Hematopoietic multipotent progenitor cell (in vitro differentiated cells): Measurements from ENCODE around the gene ASRGL1. TPM values are rescaled to one million over a fixed set of nuclear protein-coding genes. Genes with fewer than 3 reads are reported as not detected.
A peak's percentile ranks its signal among the peaks of the same experiment; 100 is the strongest.

ENCODE experiments used
- DNase-seq, 3 donors: peaks; one replicate each; pipeline ENCODE4 v3.0.0-alpha.2; 2011 to 2015; ENCODE audit warnings: low read depth in 2 of 3, low spot score in 2 of 3
- total RNA-seq: library from RNA; depleted of rRNA; stranded (reverse); fragments of >200 nt; gene quantifications from one replicate; pipeline ENCODE4 v1.2.3, GENCODE V29; 2012

Gene ASRGL1
- total RNA-seq, 1 donor: 16.4 TPM

DNA sequence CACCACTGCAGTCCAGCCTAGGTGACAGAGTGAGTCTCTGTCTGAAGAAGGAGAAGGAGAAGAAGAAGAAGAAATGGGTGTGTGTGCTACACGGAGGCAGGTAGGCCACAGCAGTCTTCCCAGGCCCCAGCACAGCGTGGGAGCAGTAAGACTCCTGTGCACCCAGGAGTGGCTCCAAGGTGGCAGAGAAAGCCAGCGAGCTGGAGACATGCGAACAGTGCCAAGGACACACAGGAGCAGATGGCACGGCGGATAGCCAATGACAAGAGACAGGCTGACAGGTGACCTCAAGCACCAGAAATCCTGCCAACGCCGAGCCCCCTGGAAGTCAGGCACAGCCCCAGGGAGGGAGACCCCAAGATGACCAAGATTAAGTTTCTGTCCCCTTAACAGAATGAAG lies 72.6 kb downstream of the ASRGL1 start:
- no peak for DNase-seq

GRCh38 chr11:62410972-62411371 lies 73.7 kb downstream of the ASRGL1 start:
- no peak for DNase-seq

- no peak for DNase-seq
Measured at GRCh38 chr11:62411524-62411923, 74.3 kb downstream of the ASRGL1 start.

- no peak for DNase-seq
Measured at GRCh38 chr11:62413060-62413696, 75.9 kb downstream of the ASRGL1 start.

GRCh38 chr11:62416596-62416995 lies 79.3 kb downstream of the ASRGL1 start:
- DNase-seq: no peak

- no peak for DNase-seq
Measured at GRCh38 chr11:62418136-62418535, 80.9 kb downstream of the ASRGL1 start.

GRCh38 chr11:62418733-62419132 lies 81.5 kb downstream of the ASRGL1 start, which contains the start of gene SCGB1A1:
Gene SCGB1A1 (plus strand): TSS chr11:62419033. CDS start chr11:62419096, 63 bp downstream.
- no peak for DNase-seq

- DNase-seq: no peak
Measured at GRCh38 chr11:62419314-62419929, 82.2 kb downstream of the ASRGL1 start.

DNA sequence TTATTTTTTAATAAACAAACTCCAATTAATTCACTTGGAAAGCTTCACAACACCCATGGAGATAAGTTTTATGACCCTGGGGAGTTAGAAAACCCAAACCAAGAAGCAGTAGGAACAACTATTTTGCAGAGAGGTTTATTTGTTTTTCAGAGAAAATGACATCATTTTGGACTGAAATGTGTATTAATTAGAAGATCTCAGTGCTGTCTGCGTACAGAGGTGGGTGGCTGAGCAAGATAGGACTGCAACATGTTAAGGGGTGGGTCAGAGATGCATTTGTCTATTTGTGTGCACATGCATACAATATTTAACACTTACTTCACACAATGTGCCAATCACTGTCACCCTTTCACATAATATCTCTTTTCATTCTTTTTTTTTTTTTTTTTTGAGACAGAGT lies 82.7 kb downstream of the ASRGL1 start:
- no peak for DNase-seq

DNA sequence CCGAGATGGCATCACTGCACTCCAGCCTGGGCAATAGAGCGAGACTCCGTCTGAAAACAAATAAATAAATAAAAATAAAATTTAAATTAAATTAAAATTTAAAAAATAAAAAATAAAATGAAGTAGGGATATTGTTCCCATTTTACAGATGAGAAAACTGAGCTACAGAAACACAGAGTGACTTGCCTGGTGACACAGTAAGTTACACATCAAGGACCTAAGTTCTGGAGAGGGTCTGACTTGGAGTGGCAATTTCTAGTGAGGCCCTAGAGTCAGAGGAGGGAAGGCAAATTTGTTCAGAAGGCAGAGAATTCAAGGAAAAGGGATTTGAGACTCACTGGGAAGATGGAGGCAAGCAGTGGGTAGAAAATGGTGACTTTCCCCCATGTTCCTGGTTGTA lies 83.6 kb downstream of the ASRGL1 start:
- no peak for DNase-seq

DNA sequence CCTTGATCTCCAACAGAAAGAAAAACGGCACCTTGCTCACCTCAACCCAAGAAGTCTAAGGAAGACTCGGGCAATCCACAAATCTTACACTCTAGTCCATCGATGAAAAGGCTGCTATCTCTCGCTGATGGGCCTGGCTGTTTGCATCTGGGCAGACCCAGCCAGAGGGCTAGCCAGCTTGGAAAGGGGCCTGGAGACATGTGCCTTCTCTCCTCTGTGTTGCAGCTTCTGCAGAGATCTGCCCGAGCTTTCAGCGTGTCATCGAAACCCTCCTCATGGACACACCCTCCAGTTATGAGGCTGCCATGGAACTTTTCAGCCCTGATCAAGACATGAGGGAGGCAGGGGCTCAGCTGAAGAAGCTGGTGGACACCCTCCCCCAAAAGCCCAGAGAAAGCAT lies 84.7 kb downstream of the ASRGL1 start:
- no peak for DNase-seq

GRCh38 chr11:62423012-62423411 lies 85.8 kb downstream of the ASRGL1 start:
- DNase-seq: no peak

DNA sequence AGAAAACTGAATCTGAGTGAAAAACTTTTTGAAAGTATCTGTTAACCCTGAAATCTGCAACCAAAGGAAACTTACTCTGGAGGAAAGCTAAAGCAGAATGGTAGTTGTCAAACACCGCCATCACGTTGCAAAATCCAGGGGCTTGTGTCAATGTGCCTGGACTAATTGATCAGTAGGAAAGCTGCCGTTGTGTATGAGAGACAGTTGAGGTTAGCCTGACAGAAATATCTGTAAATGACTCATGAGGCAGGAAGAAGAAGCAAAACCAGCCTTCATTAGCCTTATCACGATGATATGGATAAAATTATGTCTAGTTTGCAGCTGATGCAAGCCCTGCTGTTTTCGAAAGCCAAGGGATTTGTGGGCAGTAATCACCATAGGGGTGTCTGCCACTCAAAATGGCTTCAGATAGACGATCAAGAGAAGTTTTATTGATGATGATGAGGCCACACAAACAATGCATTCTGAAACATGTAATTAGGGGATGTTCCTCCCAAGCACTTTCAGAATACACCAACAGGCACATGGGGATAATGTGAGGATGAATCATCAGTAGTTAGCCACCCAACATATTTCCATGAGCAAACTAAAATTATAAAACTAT lies 90.5 kb downstream of the ASRGL1 start:
- peak in 1 of 3 donors; percentile 25 for DNase-seq

DNA sequence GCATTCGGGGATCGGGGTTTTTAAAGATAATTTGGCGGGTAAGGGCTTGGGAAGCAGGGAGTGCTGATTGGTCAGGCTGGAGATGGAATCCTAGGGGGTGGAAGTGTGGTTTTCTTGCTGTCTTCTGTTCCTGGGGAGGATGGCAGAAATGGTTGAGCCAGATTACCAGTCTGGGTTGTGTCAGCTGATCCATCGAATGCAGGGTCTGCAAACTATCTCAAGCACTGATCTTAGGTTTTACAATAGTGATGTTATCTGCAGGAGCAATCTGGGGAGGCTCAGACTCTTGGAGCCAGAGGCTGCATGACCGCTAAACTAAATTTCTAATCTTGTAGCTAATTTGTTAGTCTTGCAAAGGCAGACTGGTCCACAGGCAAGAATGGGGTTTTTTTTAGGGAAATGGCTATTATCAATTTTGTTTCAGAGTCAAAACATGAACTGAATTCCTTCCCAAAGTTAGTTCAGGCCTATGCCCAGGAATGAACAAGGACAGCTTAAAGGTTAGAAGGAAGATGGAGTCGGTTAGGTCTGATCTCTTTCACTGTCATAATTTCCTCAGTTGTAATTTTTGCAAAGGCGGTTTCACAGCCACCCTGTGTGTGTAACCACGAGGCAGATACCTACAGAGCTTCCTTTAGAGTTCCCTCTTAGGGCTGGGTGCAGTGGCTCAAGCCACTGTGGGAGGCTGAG lies 91.8 kb downstream of the ASRGL1 start:
- no peak for DNase-seq

DNA sequence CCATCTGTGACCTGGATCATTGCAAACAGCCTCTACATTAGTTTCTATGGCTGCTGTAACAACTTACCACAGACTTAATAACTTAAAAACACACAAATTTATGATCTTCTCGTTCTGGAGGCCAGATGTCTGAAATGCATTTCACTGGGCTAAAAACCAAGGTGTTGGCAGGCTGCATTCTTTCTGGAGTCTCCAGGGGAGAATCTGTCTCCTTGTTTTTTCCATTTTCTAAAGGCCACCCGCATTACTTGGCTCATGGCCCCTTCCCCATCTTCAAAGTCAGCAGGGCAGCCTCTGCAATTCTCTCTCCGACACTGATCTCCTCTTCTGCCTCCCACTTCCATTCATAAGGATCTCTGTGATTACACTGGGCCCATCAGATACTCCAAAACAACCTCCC lies 93.2 kb downstream of the ASRGL1 start:
- DNase-seq: no peak

DNA sequence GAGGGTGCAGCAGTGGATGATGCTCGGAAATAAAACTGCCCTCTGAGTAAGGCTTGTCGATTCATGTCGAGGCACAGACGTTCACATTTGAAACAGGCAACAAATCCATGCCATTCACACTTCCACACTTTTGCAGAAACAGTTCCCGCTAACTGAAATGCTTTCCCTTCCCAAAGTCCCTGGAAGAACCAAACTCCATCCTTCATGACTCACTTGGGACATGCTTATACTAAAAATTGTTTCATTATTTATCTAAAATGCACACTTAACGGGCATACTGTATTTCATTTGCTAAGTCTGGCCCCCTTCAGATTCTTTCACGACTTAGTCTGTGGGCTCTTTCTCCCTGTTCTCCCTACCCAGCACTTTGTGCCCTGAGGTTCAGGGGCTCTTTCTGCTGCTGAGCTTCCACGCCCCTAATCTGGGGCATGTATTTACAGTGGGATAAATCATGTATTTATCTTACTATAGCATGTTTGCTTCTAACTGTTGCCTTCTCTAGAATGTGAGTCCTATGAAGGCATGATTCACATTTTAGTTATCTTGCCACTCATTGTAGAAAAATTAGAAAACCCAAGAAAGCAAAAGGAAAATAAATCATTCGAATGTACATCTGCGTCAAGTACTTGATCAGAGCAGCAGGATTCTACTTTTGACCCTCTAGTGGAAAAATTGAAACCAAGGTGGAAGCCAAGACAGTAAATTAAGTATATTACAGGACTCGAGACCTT lies 94.1 kb downstream of the ASRGL1 start:
- DNase-seq: no peak

DNA sequence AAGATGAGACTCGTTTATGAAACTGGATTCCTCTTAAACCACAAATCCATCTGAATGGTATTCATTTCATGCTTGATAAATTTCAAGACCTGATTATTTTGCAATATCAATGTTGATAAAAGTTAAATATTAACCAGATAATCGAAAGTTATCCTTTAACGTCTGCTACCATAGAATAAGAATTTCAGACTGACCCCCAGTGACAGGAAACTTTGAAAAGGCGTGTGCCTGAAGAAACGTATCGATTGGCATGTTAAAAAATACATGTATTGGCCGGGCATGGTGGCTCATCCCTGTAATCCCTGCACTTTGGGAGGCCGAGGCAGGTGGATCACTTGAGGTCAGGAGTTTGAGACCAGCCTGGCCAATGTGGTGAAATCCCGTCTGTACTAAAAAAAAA lies 95.4 kb downstream of the ASRGL1 start:
- no peak for DNase-seq

DNA sequence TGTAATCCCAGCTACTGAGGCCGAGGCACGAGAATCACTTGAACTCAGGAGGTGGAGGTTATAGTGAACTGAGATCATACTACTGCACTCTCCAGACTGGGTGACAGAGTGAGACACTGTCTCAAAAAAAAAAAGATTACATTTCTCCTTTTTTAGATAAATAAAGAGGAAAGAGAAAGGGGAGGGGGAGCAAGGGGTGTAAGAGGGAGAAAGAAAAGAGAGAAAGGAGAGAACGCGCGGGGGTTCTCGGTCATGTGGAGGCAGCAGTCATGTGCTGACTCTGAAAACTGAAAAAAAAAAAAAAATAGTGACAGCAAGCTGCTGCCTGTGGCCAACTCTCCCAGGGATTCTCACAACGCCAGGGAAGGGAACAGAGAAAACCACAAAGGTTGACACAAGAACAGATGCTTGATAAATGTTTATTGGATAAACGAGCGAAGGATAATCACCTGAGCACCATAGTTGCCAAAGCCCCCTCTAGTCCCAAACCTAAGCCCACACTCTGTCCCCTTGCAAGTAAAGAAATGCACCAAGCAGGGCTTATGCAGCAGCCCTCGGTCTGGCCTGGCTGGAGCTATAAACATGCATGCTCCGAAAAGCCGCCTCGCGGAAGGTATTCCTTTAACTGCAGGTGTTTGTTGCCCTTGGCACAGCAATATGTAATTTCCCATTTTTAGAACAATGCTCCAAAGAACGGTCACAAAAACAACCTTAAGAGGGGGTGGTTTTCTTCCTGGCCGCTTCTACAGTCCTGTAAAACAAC lies 96.1 kb downstream of the ASRGL1 start:
- peak in 1 of 3 donors; percentile 12 for DNase-seq

GRCh38 chr11:62433904-62434276 lies 96.6 kb downstream of the ASRGL1 start:
- DNase-seq: peak in 1 of 3 donors; percentile 38
